ENCODE data around the gene CRCP.
"Not testable (repeated sequence)": the region's sequence is repeated elsewhere in the genome, so short reads cannot be mapped to it uniquely, and the experiment has no call there.

CRCP gene

GRCh38 chr7:66156035-66156434 is 41.4 kb downstream of the CRCP start:
- DNase-seq (ENCODE audit: low spot score): not testable (repeated sequence)

- peak; percentile 41 for DNase-seq (ENCODE audit: low spot score)
Observed at GRCh38 chr7:66157060-66157459, 42.4 kb downstream of the CRCP start.

GRCh38 chr7:66162622-66163021 is 48.0 kb downstream of the CRCP start:
- DNase-seq (ENCODE audit: low spot score): no peak

- no peak for DNase-seq (ENCODE audit: low spot score)
Observed at GRCh38 chr7:66163186-66163610, 48.6 kb downstream of the CRCP start.

GRCh38 chr7:66164356-66164755 is 49.7 kb downstream of the CRCP start:
- no peak for DNase-seq (ENCODE audit: low spot score)

- peak; percentile 26 for DNase-seq (ENCODE audit: low spot score)
Observed at GRCh38 chr7:66167773-66168387, 53.2 kb downstream of the CRCP start.

- DNase-seq (ENCODE audit: low spot score): peak; percentile 83
Observed at GRCh38 chr7:66169616-66170015, 55.0 kb downstream of the CRCP start.

GRCh38 chr7:66170309-66171231 is 55.9 kb downstream of the CRCP start:
- peak; percentile 80 for DNase-seq (ENCODE audit: low spot score)

GRCh38 chr7:66172536-66173401 is 58.1 kb downstream of the CRCP start:
- DNase-seq (ENCODE audit: low spot score): not testable (repeated sequence)

- DNase-seq (ENCODE audit: low spot score): no peak
Observed at GRCh38 chr7:66173856-66174255, 59.2 kb downstream of the CRCP start.

- not testable (repeated sequence) for DNase-seq (ENCODE audit: low spot score)
Observed at GRCh38 chr7:66175006-66175405, 60.4 kb downstream of the CRCP start.

GRCh38 chr7:66176914-66177313 is 62.3 kb downstream of the CRCP start:
- DNase-seq (ENCODE audit: low spot score): no peak

GRCh38 chr7:66178258-66178657 is 63.6 kb downstream of the CRCP start:
- no peak for DNase-seq (ENCODE audit: low spot score)

GRCh38 chr7:66181329-66181728 is 66.7 kb downstream of the CRCP start:
- no peak for DNase-seq (ENCODE audit: low spot score)

- no peak for DNase-seq (ENCODE audit: low spot score)
Observed at GRCh38 chr7:66181845-66182244, 67.2 kb downstream of the CRCP start.

GRCh38 chr7:66182920-66183319 is 68.3 kb downstream of the CRCP start:
- DNase-seq (ENCODE audit: low spot score): no peak

GRCh38 chr7:66183700-66184099 is 69.1 kb downstream of the CRCP start:
- DNase-seq (ENCODE audit: low spot score): peak; percentile 85

GRCh38 chr7:66185680-66186187 is 71.1 kb downstream of the CRCP start:
- no peak for DNase-seq (ENCODE audit: low spot score)

- no peak for DNase-seq (ENCODE audit: low spot score)
Observed at GRCh38 chr7:66186991-66187390, 72.3 kb downstream of the CRCP start.

GRCh38 chr7:66187905-66188304 is 73.3 kb downstream of the CRCP start:
- DNase-seq (ENCODE audit: low spot score): no peak

- no peak for DNase-seq (ENCODE audit: low spot score)
Observed at GRCh38 chr7:66188645-66189044, 74.0 kb downstream of the CRCP start.
